ENCODE results near the gene NDUFA13.

DNA sequence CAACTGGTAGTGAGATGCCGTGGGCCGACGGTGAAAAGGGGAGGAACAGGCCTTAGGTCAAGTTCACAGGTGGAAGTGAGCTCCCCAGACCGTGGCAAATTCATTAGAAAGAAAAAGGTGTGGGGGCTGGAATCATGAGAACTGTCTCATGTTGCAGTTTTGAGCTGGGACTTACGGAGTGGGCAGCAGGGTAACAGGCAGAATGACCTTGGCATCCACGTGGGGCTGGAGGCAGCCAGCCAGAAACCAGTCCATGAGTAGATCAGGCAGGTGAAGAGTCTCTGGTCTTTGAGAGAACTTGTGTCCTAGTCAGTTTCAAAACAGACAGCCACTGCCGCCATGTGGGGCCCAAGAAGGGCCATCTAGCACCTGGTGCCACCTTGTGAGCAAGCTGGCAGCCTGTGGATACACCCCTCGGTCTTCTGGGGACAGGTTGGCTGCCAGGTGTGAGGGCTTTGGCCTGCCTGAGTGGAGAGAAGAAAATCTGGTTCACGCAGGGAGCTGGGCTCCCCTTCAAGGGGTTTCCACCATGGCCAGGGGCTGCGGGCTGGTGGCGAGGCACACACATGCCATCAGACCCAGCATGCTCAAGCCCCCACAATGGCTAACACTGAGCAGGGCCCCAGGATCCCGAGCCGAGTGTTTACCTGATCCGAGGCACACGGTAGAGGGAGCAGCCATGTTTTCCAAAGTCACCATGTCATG lies 24.6 kb upstream of the NDUFA13 start:
- TF ChIP-seq ZNF274 (IDR thresholded peaks at IDR 0.05; ENCODE audit: low read depth, low read length) (no peak), YY1 (IDR thresholded peaks at IDR 0.05; ENCODE audit: insufficient read depth, insufficient read length) (no peak)

Data from NT2/D1 (cell line).